Transverse colon (tissue), 3 donors: ENCODE data around the gene GJD3.

Experiments
- CTCF ChIP-seq, 5 experiments: fragments of 200-600 bp in 3 of 5; fragments of 450-650 bp in 2 of 5; sonication (generic) in 3 of 5; IDR thresholded peaks; 1 replicate in 2 of 5; 2 replicates in 3 of 5; pipeline ENCODE4 v1.5.1; 2016 to 2017; ENCODE audit warnings: antibody characterized with exemption in 5 of 5, inconsistent platforms in 3 of 5, mild to moderate bottlenecking in 2 of 5, moderate library complexity in 1 of 5
- EP300 ChIP-seq: sonication (generic); formaldehyde crosslinking; IDR thresholded peaks from one replicate; pipeline ENCODE4 v1.6.1; 2017; ENCODE audit warnings: antibody characterized with exemption, low read depth

GRCh38 chr17:40402668-40403067 is 38.1 kb upstream of the GJD3 start:
- TF ChIP-seq CTCF (IDR thresholded peaks at IDR 0.05) (no peak), EP300 (no peak)
